OCI-LY7 (cell line): ENCODE results near the gene ELF4.

Experiments
- EZH2phosphoT487 ChIP-seq: fragments of 200-600 bp; sonication (generic); IDR thresholded peaks from 2 replicates; pipeline ENCODE4 v1.6.1; 2018; ENCODE audit warnings: low read depth, borderline replicate concordance, mild to moderate bottlenecking, mixed run types, antibody characterized with exemption, low read length, moderate library complexity, mixed read lengths
- TF ChIP-seq, protein P1 (sequence below): fragments of 200-600 bp; sonication (generic); conservative IDR thresholded peaks from 2 replicates; pipeline ENCODE4 v1.5.1; 2014; ENCODE audit warnings: mild to moderate bottlenecking, antibody characterized with exemption, low read length, moderate library complexity, mixed read lengths

GRCh38 chrX:130055899-130056298 is 54.4 kb downstream of the ELF4 start:
- TF ChIP-seq, protein P1, sequence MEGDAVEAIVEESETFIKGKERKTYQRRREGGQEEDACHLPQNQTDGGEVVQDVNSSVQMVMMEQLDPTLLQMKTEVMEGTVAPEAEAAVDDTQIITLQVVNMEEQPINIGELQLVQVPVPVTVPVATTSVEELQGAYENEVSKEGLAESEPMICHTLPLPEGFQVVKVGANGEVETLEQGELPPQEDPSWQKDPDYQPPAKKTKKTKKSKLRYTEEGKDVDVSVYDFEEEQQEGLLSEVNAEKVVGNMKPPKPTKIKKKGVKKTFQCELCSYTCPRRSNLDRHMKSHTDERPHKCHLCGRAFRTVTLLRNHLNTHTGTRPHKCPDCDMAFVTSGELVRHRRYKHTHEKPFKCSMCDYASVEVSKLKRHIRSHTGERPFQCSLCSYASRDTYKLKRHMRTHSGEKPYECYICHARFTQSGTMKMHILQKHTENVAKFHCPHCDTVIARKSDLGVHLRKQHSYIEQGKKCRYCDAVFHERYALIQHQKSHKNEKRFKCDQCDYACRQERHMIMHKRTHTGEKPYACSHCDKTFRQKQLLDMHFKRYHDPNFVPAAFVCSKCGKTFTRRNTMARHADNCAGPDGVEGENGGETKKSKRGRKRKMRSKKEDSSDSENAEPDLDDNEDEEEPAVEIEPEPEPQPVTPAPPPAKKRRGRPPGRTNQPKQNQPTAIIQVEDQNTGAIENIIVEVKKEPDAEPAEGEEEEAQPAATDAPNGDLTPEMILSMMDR: no peak
- TF ChIP-seq EZH2phosphoT487: no peak
